K562 (cell line): ENCODE results near the gene MUC22. TPM values are rescaled to one million over a fixed set of nuclear protein-coding genes. Genes with fewer than 3 reads are reported as not detected.

Source experiments
- ATAC-seq: fragments of 200-7000 bp; cut with Tn5 transposase; 3 replicates; pipeline ENCODE4 v1.9.1; 2020; ENCODE audit warnings: moderate library complexity
- BruUV-seq: library from RNA; stranded (reverse); fragments of 400-500 nt; replicated peaks from 2 replicates; lab custom pipeline; 2021; lab: Mats Ljungman, UMichigan
- CTCF ChIA-PET: fragments of 300-600 bp; formaldehyde crosslinking; extraction: SDS; loops from one replicate; lab custom pipeline; 2021; ENCODE audit warnings: low intra/inter-chr PET ratio; lab: Yijun Ruan, JAX
- POLR2A ChIA-PET: fragments of 300-600, 350-650 bp; sonication (Branson Sonifier 250); formaldehyde crosslinking; extraction: SDS; loops from one replicate; lab custom pipeline; 2021; ENCODE audit warnings: antibody characterized with exemption, inconsistent platforms; lab: Yijun Ruan, JAX
- DNase-seq, 4 experiments: peaks; one replicate each; pipeline versions ENCODE4 v3.0.0 to v3.0.0-alpha.2; 2011 to 2018; ENCODE audit warnings: low spot score in 3 of 4, mixed read lengths in 3 of 4; ENCODE audit errors: extremely low read depth in 1 of 4
- FAIRE-seq: peaks from 2 replicates; lab custom pipeline; 2011; peaks lifted over from hg19 to GRCh38; lab: Jason Lieb, UNC
- H2AFZ ChIP-seq: 2 replicates; pipeline ENCODE4 v1.6.0; 2011; ENCODE audit warnings: low read depth, low read length, control low read depth, inconsistent platforms
- H3K27ac ChIP-seq: fragments of 200-600 bp; 3 replicates; pipeline ENCODE4 v1.8.0; 2011; ENCODE audit warnings: low read depth, mild to moderate bottlenecking, control low read depth, inconsistent platforms, low read length, moderate library complexity, mixed read lengths; ENCODE audit errors: extremely low read depth
- H3K27me3 ChIP-seq, 2 experiments: fragments of 300-600 bp in 1 of 2; 2 replicates in 1 of 2; 3 replicates in 1 of 2; pipeline versions ENCODE4 v1.6.0 to v1.8.0; 2011; ENCODE audit warnings: inconsistent platforms in 2 of 2, low read length in 2 of 2, mild to moderate bottlenecking in 1 of 2, mixed read lengths in 1 of 2, moderate library complexity in 1 of 2; ENCODE audit not compliant: control insufficient read depth in 2 of 2, insufficient read depth in 2 of 2
- H3K36me3 ChIP-seq: fragments of 300-600 bp; 3 replicates; pipeline ENCODE4 v1.8.0; 2011; ENCODE audit warnings: mild to moderate bottlenecking, low read length, inconsistent platforms; ENCODE audit not compliant: control insufficient read depth, insufficient read depth
- H3K4me1 ChIP-seq, 2 experiments: fragments of 200-600 bp in 1 of 2; replicated peaks in 1 of 2; 2 replicates in 1 of 2; 3 replicates in 1 of 2; pipeline versions ENCODE4 v1.5.1 to v1.8.0; 2011; ENCODE audit warnings: inconsistent platforms in 2 of 2, low read length in 2 of 2, mild to moderate bottlenecking in 1 of 2, mixed read lengths in 1 of 2, moderate library complexity in 1 of 2; ENCODE audit not compliant: control insufficient read depth in 2 of 2, insufficient read depth in 2 of 2
- H3K4me2 ChIP-seq: 2 replicates; pipeline ENCODE4 v1.6.1; 2011; ENCODE audit warnings: low read length, control low read depth, inconsistent platforms, mixed read lengths; ENCODE audit not compliant: insufficient read depth
- H3K4me3 ChIP-seq: fragments of 200-600 bp; sonication (generic), shearing (Covaris generic); 2 replicates; pipeline ENCODE4 v1.5.1; 2016; ENCODE audit warnings: control low read depth, inconsistent platforms
- H3K79me2 ChIP-seq: fragments of 200-600 bp; 3 replicates; pipeline ENCODE4 v1.8.0; 2011; ENCODE audit warnings: low read length, inconsistent platforms; ENCODE audit not compliant: control insufficient read depth, insufficient read depth
- H3K9ac ChIP-seq, 2 experiments: 2 replicates each; pipeline versions ENCODE4 v1.6.0 to v1.6.1; 2011; ENCODE audit warnings: low read depth in 2 of 2, low read length in 2 of 2, control low read depth in 1 of 2, inconsistent platforms in 1 of 2, mild to moderate bottlenecking in 1 of 2, mixed read lengths in 1 of 2; ENCODE audit not compliant: insufficient read depth in 1 of 2
- H3K9me1 ChIP-seq: one replicate; pipeline ENCODE4 v1.6.0; 2011; ENCODE audit warnings: inconsistent platforms, mild to moderate bottlenecking, low read length, moderate library complexity; ENCODE audit not compliant: control insufficient read depth, insufficient read depth
- H3K9me3 ChIP-seq: replicated peaks from 2 replicates; pipeline ENCODE4 v1.5.1; 2011; ENCODE audit warnings: low read depth, low read length, inconsistent platforms; ENCODE audit not compliant: control insufficient read depth, insufficient read depth
- H4K20me1 ChIP-seq: replicated peaks from 2 replicates; pipeline ENCODE4 v1.6.1; 2011; ENCODE audit warnings: low read length, inconsistent platforms, mixed read lengths; ENCODE audit not compliant: control insufficient read depth, insufficient read depth
- ELF2 ChIP-seq: fragments of 250-450 bp; sonication (Bioruptor Pico); IDR thresholded peaks from 2 replicates; pipeline ENCODE4 v1.5.0; 2021; ENCODE audit warnings: mild to moderate bottlenecking
- WGBS: fragments of 100-300 bp; shearing (Covaris generic); methylation state at CpG from one replicate; pipeline ENCODE4 v1.1.6; 2016; ENCODE audit warnings: low coverage, mixed read lengths; ENCODE audit not compliant: insufficient coverage; ENCODE audit errors: missing lambda C conversion rate; 5-methylcytosine and 5-hydroxymethylcytosine counted together
- in situ Hi-C: fragments of 300-500 bp; cut with MboI; formaldehyde crosslinking; loops from 4 replicates; pipeline ENCODE4 v1.15.0; 2018; ENCODE audit warnings: inconsistent platforms, mixed read lengths
- intact Hi-C: fragments of 100-400 bp; cut with micrococcal nuclease; formaldehyde crosslinking; loops from 2 replicates; pipeline ENCODE4 v1.14.2; 2022
- polyA plus RNA-seq, 8 experiments: library from polyadenylated mRNA; depleted of rRNA in 4 of 8; stranded (reverse) in 5 of 8; unstranded in 3 of 8; fragments of >200 nt; fragmentation: Nextera tagmentation in 2 of 8; fragmentation: Illumina TruSeq in 1 of 8; extraction: Ambion mirVana in 2 of 8; extraction: Trizol in 1 of 8; gene quantifications; 2 replicates each; pipeline versions ENCODE4 v1.2.1 to v1.2.3, GENCODE V29; 2011 to 2014; ENCODE audit warnings: inconsistent platforms in 1 of 8, missing spikeins in 1 of 8
- total RNA-seq, 7 experiments: library from RNA; depleted of rRNA in 6 of 7; stranded (reverse); fragments of >200 nt in 6 of 7; fragmentation: Illumina TruSeq in 2 of 7; extraction: Trizol in 2 of 7; gene quantifications; 2 replicates each; pipeline versions ENCODE4 v1.2.1 to v1.2.3, GENCODE V29; 2011 to 2021; ENCODE audit warnings: low replicate concordance in 1 of 7
- TF ChIP-seq, protein P1 (sequence below), 2 experiments: fragments of 450-650 bp in 1 of 2; sonication (generic) in 1 of 2; formaldehyde crosslinking in 1 of 2; IDR thresholded peaks; 2 replicates each; pipeline versions ENCODE4 v1.7.1 to v1.9.0; 2016 to 2022; ENCODE audit warnings: inconsistent platforms in 1 of 2, mild to moderate bottlenecking in 1 of 2, missing genetic modification reagents in 1 of 2

MUC22 gene
- total and polyA plus RNA-seq, 9 of the 15 experiments (the other 6 are each of a cell fraction or from before 2014, with no cell fraction given): 0.01 to 0.03 TPM; not detected in 7

DNA sequence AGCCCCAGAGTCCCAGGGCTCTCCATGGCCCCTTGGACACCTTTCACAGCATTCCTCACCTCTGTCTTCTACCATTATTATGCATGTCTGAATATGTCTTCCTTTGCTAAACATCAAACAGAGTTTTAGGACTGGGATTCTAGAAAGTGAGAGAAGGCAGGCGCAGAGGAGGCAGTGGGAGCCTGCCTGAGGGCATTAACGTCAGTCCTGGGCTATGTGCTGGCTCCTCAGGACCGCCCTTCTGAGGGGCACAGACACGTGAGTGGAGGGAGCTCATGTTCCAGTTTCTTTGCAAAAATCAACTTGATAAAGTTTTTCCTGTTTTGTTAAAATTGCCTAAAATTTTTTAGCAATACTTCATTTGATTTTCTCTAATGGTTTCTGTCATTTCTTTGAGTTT, 64.1 kb downstream of the MUC22 start:
- intact Hi-C loops (no loop called here), in situ Hi-C loops (no loop called here)
- TF ChIP-seq, protein P1, sequence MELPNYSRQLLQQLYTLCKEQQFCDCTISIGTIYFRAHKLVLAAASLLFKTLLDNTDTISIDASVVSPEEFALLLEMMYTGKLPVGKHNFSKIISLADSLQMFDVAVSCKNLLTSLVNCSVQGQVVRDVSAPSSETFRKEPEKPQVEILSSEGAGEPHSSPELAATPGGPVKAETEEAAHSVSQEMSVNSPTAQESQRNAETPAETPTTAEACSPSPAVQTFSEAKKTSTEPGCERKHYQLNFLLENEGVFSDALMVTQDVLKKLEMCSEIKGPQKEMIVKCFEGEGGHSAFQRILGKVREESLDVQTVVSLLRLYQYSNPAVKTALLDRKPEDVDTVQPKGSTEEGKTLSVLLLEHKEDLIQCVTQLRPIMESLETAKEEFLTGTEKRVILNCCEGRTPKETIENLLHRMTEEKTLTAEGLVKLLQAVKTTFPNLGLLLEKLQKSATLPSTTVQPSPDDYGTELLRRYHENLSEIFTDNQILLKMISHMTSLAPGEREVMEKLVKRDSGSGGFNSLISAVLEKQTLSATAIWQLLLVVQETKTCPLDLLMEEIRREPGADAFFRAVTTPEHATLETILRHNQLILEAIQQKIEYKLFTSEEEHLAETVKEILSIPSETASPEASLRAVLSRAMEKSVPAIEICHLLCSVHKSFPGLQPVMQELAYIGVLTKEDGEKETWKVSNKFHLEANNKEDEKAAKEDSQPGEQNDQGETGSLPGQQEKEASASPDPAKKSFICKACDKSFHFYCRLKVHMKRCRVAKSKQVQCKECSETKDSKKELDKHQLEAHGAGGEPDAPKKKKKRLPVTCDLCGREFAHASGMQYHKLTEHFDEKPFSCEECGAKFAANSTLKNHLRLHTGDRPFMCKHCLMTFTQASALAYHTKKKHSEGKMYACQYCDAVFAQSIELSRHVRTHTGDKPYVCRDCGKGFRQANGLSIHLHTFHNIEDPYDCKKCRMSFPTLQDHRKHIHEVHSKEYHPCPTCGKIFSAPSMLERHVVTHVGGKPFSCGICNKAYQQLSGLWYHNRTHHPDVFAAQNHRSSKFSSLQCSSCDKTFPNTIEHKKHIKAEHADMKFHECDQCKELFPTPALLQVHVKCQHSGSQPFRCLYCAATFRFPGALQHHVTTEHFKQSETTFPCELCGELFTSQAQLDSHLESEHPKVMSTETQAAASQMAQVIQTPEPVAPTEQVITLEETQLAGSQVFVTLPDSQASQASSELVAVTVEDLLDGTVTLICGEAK (IDR thresholded peaks at IDR 0.05): peak; percentile 74
- TF ChIP-seq, protein P1 (CRISPR knock-in tag; IDR thresholded peaks at IDR 0.05): no peak; the same call in 1 of the 2 replicates
- TF ChIP-seq ELF2 (CRISPR knock-in tag): no peak
- H3K9me3 ChIP-seq: no peaks in the 10 kb centered on the region
- ChIA-PET POLR2A (interaction anchor here (0.5 kb wide), 1 partner anchor 305 kb away, joined by 3 read pairs; no protein-coding TSS in a partner anchor), CTCF (no interaction called here)
- H3K4me2 ChIP-seq: no peak overlapping the region
- no peak overlapping the region for H2AFZ ChIP-seq
- FAIRE-seq (no peak), DNase-seq (no peak), ATAC-seq (no peak)
- H3K9me1 ChIP-seq: no peaks in the 10 kb centered on the region
- no peaks in the 10 kb centered on the region for H3K27me3 ChIP-seq
- no peaks in the 10 kb centered on the region for H3K36me3 ChIP-seq
- BruUV-seq: no TSS peak
- no peak overlapping the region for H3K27ac ChIP-seq
- WGBS: 13% methylated on average over 4 of the region's 4 CpGs
- no peaks in the 10 kb centered on the region for H3K79me2 ChIP-seq
- no peaks in the 10 kb centered on the region for H4K20me1 ChIP-seq
- peaks cover 0 to 3% of the 10 kb centered on the region in 2 experiments; a peak in 2 of 5 replicates for H3K4me1 ChIP-seq
- no peak overlapping the region for H3K9ac ChIP-seq
- no peak overlapping the region for H3K4me3 ChIP-seq
